ENCODE measurements around the gene PDCD1LG2.

The PDCD1LG2 gene

DNA sequence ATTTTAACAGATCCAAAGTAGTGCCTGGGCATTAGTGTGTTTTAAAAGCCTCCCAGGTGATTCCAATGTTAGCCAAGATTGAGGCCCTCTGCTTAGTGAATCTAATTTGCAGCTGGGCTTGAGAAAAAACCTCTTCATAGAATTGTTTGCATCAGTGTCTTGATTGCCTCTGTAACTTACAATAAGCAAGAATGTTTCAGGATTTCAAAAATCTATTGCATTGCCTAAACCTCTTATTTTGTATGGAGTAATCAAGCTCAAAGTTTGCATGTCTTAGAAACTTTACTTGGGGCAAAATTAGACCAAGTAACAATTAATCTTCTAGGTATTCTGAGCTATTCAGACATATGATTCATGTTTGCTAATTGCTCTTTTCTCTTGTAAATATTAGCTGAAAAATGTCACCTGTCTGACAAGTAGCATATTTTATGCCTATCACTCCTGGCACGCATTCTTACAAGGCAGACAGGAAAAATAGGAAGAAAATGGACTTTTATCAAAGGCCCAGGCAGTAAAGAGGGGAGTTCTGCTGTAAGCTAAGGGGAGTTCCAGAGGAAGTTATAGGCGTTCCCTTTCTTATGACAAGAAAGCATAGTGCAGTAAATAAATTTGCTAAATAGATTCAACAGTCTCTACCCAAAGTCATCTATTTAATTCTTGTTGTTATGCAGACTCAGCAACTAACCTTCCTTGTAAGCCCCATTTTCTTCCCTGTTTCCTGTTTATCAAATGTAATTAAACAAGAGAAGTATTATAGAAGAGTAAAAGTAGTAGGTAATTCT lies 21.0 kb downstream of the PDCD1LG2 start:
- TF ChIP-seq, protein P1, sequence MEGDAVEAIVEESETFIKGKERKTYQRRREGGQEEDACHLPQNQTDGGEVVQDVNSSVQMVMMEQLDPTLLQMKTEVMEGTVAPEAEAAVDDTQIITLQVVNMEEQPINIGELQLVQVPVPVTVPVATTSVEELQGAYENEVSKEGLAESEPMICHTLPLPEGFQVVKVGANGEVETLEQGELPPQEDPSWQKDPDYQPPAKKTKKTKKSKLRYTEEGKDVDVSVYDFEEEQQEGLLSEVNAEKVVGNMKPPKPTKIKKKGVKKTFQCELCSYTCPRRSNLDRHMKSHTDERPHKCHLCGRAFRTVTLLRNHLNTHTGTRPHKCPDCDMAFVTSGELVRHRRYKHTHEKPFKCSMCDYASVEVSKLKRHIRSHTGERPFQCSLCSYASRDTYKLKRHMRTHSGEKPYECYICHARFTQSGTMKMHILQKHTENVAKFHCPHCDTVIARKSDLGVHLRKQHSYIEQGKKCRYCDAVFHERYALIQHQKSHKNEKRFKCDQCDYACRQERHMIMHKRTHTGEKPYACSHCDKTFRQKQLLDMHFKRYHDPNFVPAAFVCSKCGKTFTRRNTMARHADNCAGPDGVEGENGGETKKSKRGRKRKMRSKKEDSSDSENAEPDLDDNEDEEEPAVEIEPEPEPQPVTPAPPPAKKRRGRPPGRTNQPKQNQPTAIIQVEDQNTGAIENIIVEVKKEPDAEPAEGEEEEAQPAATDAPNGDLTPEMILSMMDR (IDR thresholded peaks at IDR 0.05; ENCODE audit: insufficient read depth, low read depth, low read length, missing control alignments) = no peak
- peak; percentile 30 for DNase-seq (ENCODE audit: low read depth)
- no peak overlapping the region for H3K4me3 ChIP-seq (ENCODE audit: low read length)

DNA sequence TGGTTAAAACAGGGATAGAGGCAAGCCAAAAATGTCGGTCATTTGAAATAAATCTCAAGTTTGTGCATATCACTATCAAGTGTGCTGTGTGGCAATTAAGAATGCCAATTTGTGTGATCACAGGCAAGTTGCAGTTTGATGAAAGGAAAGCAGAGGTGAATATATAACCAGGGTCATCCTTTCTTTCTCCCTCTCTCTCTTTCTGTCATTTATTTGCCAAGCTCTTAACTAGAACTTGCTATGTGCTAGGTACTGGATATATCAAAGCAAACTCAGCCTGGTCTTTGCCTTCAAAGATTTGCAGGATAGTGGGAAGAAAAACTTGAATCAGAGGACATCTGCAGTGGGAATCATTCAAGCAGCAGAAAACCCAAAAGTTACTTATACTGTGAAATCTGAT lies 22.0 kb downstream of the PDCD1LG2 start:
- TF ChIP-seq, protein P1 (IDR thresholded peaks at IDR 0.05; ENCODE audit: insufficient read depth, low read depth, low read length, missing control alignments) = no peak
- no peak overlapping the region for H3K4me3 ChIP-seq (ENCODE audit: low read length)
- no peak for DNase-seq (ENCODE audit: low read depth)

DNA sequence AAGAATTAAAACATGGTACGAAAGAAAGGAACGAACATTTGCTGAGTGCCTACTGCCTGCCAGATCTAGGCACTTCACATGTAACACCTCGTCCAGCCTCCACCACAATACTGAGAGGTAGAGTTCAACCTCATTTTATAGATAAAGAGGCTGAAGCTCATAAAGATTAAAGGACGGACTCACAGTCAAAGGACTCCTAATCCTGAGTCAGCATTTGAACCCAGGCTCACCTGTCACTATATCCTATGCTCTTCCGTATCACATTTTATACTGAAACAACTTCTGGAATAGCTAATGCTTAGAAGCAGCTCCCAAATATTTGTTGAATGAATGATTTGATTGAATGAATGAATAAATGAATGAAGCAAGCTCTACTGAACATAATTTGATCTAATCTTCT lies 22.5 kb downstream of the PDCD1LG2 start:
- no peak overlapping the region for H3K4me3 ChIP-seq (ENCODE audit: low read length)
- DNase-seq (ENCODE audit: low read depth) = no peak
- TF ChIP-seq, protein P1 (IDR thresholded peaks at IDR 0.05; ENCODE audit: insufficient read depth, low read depth, low read length, missing control alignments) = no peak

DNA sequence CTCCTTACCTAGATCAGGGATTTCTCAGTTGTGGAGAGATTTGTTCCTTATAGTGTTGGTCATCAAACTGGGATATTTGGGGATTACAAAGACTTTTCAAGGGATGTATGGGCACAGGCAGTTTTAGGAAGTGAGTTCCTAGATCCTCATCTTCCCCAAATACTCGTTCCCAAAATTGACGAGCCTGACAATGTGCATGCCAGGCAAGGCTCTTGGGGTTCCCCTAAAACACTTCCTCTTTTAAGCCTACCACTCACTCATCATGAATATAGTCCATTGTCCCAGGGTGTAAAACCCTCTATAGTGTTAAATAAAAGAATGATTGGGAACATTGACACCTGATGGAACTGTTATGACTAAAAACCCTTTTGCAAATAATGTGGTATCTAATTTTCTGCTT lies 26.4 kb downstream of the PDCD1LG2 start:
- no peak for DNase-seq (ENCODE audit: low read depth)
- H3K4me3 ChIP-seq (ENCODE audit: low read length) = no peak overlapping the region
- TF ChIP-seq, protein P1 (IDR thresholded peaks at IDR 0.05; ENCODE audit: insufficient read depth, low read depth, low read length, missing control alignments) = no peak

DNA sequence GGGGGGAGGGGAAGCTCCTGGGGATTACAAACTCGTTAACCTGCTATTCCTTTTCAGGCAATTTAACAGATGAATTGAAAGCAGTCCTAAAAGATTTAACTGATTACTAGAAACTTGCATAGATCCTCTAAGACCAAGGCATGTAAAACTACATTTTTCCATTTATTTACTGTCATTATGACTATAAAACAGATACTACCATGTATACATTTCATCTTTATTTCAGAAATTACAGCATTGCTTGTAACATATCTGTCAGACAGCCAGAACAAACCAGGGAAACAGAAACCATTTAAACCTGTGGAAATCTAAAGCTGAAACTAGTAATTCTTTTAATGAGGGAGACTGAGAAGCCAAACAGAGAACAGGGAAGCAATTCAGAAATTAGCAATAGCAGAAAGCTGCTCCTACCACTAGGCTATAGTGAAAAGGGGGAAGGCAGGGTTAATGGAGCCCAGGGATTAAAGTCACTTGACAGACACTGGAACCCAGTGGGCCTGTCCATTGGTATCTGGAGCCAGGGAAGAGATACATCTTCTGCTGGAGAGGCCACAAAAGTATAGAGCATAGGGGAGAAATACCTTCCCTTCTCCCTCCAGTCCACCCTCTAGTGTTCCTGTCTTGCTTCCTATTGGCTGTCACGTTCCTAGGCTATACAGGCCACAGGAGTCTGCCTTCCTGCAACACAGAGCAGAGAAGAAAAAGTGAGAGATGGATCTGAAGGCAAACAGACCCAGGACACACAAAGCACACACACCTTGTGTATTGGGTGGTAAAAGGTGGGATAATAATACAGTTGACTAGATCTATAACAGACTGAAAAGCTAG lies 33.8 kb downstream of the PDCD1LG2 start:
- DNase-seq (ENCODE audit: low read depth) = no peak
- no peak overlapping the region for H3K4me3 ChIP-seq (ENCODE audit: low read length)
- TF ChIP-seq, protein P1 (IDR thresholded peaks at IDR 0.05; ENCODE audit: insufficient read depth, low read depth, low read length, missing control alignments) = no peak

DNA sequence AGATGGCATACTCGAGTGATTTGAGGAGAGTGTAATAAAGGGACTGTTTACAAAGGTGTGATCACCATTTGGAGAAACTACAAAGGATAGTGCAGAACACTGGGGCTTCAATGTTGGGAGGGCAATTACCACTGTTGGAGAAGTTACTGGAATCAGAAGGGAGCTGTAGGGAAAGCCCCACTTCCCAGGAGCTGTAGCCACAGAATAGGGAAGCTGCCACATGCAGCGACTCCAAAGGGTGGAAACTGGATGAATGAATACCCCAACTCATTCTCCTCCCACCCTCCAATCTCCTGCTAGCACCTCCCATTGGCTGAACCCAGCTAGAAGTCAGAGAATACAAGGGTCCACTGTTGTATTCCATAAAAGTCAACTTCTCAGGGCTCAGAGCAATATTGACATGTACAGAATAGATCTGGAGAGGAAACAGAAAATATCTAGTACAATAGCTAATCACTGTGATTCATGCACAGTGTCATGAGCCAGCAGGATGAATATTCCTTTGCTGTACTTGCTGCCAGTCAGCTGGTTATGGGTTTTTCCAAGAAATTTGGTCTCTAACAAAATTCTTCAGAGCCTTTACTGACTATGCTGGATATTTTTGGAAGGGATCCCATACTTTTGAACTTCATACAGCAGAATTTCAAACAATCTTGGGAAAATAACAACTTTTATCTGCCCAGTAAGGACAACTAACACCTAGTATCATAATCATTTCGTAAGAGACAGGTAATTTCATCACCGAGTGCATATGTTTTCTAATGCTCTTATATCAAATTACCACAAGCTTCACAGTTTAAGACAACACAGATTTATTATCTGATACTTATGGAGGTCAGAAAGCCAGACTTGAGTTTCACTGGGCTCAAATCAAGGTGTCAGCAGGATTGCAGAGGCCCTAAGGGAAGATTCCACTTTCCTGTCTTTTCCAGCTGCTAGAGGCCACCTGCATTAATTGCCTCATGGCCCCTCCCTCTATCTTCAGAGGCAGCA lies 39.6 kb downstream of the PDCD1LG2 start:
- DNase-seq (ENCODE audit: low read depth) = peak; percentile 79
- H3K4me3 ChIP-seq (ENCODE audit: low read length) = no peak overlapping the region
- TF ChIP-seq, protein P1 (IDR thresholded peaks at IDR 0.05; ENCODE audit: insufficient read depth, low read depth, low read length, missing control alignments) = no peak

Data from epithelial cell of esophagus (primary cell).